Stimulated activated CD4-positive, alpha-beta T cell treated with anti-CD3 and anti-CD28 coated beads, Interleukin-2, amount 100 ng/mL, for 24 hours (primary cell): ENCODE results near the gene GJC1.

Source experiments
- DNase-seq, 2 donors: peaks; one replicate each; pipeline ENCODE4 v3.0.0-alpha.2; 2020

The GJC1 gene

GRCh38 chr17:44775838-44776621, 54.1 kb downstream of the GJC1 start:
- no peak for DNase-seq

- DNase-seq: peak; percentile 98 to 99
These were observed 54.8 kb downstream of the GJC1 start for GRCh38 chr17:44775136-44775837.

GRCh38 chr17:44774271-44775135, 55.6 kb downstream of the GJC1 start:
- peak; percentile 94 to 97 for DNase-seq

- DNase-seq: no peak
These were observed 56.9 kb downstream of the GJC1 start for GRCh38 chr17:44773140-44773539.

- DNase-seq: no peak
These were observed 57.6 kb downstream of the GJC1 start for GRCh38 chr17:44772308-44773045.

GRCh38 chr17:44770166-44770925, 59.7 kb downstream of the GJC1 start:
- DNase-seq: no peak

- no peak for DNase-seq
These were observed 60.4 kb downstream of the GJC1 start for GRCh38 chr17:44769647-44770084.

GRCh38 chr17:44769230-44769629, 60.9 kb downstream of the GJC1 start:
- no peak for DNase-seq

- DNase-seq: no peak
These were observed 61.5 kb downstream of the GJC1 start for GRCh38 chr17:44768505-44769142.

- no peak for DNase-seq
These were observed 62.6 kb downstream of the GJC1 start for GRCh38 chr17:44767493-44767892.

GRCh38 chr17:44766409-44767038, 63.6 kb downstream of the GJC1 start:
- DNase-seq: no peak

GRCh38 chr17:44765965-44766364, 64.1 kb downstream of the GJC1 start:
- DNase-seq: no peak

- DNase-seq: no peak
These were observed 66.9 kb downstream of the GJC1 start for GRCh38 chr17:44763170-44763569.

GRCh38 chr17:44761932-44762810, 67.9 kb downstream of the GJC1 start:
- no peak for DNase-seq

GRCh38 chr17:44760474-44761308, 69.4 kb downstream of the GJC1 start:
- no peak for DNase-seq

- DNase-seq: no peak
These were observed 70.2 kb downstream of the GJC1 start for GRCh38 chr17:44759916-44760243.

- no peak for DNase-seq
These were observed 70.8 kb downstream of the GJC1 start for GRCh38 chr17:44759086-44759915.
